ENCODE results near the gene LYPD6B.

Gene LYPD6B, protein sequence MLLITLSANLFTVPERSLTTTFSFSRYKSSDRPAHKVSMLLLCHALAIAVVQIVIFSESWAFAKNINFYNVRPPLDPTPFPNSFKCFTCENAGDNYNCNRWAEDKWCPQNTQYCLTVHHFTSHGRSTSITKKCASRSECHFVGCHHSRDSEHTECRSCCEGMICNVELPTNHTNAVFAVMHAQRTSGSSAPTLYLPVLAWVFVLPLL

DNA sequence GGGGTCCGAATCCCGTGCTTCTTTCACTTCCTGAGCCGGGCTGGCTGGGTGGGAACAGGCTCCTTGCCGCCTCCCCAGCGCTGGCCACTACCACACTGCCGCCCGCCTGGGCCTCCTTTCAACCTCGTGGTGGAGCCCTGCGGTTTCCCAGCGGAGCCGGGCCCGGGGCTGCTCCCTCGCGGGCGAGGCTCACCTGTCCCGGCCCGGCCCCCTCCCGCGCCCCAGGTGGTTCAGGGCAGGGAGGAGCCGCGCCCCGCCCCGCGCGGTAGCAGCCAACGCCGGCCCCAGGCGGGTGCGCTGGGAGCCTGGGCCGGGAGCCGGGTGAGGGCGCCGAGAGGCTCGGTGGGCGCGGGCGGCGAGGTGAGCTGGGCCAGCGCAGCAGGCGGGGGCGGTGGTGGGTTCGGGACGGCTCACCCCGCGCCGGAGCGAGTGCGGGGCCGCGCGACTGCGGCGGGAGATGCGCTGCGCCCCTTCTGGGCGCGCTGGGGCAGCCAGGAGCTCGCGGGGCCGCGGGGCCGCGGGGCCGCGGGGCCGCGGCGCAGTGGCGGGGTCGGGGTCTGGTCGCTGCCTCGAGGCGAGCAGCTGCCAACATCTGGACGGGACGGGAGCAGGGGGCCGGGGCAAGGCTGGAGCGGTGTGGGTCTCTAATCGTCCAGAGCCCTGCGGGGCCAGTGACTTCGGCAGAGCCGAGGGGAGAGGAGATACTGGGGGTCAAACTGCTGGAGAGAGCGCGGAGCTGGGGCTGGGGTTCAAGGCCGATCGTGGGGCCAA is at the start of gene LYPD6B:
TSS of gene LYPD6B (plus strand) at position 258 of the 771 bp plus-strand sequence. CDS start 92,250 bp downstream, outside the sequence.
- no peak for DNase-seq

DNA sequence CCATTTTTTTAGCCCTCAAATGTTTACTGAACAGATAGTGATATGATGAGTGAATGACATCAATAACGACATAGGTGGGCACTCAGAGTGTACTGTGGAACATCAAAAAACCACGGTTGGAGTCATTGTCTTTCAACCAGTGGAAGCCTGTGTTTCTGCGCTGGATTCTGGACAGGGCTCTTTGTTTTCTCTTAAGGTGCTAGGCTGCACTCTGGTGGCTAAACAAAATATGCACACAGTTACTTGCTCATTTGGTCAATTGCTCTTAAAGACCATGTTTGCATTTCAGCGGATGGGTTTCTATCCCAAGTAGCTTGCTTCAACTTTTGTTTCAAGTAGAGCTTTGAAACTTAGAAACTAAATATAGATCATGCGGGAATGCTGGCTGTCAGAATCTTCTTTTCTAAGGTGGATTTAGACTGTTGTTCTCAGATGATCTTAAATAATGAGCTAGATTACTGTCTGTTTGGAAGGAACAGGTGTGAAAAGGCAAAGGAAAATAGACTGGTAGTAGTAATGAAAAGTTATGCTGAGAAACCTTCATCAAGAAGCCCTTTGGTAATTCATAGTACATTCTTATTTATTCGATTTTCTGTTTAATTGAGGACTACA is 48.5 kb upstream of the LYPD6B start:
- DNase-seq = peak; percentile 39

DNA sequence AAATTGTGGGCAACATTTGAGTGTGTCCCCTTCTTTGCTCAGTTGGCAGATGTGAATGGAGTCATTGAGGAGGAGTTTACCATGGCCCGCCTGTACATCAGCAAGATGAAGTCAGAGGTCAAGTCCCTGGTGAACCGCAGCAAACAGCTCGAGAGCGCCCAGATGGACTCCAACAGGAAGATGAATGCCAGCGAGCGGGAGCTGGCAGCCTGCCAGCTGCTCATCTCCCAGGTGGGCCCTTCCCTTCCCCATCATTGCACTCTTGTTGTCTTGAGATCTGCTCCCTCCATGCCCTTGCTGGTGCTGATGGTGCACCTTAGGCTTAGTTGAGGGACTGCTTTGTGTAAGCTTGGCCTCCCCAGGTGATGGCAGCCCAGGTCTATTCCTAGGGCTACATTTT is 47.5 kb upstream of the LYPD6B start:
- no peak for DNase-seq

DNA sequence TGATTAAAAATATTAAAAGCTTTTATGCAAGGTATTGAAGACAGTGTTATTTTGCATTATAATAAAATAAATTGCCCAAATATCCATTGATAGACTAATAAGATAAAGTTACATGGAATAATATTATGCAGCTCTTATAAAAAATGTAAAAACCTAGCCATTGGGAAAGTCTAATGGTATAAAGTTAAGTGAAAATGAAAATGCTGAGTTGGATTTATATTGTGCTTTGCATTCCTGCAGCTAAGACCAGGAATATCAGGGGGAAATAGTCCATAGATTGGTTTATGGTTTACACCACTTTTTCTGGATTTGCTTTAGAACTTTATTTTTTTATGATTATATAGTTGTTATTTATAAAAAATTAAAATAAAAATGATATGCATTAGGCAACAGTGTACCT is 46.1 kb upstream of the LYPD6B start:
- no peak for DNase-seq

DNA sequence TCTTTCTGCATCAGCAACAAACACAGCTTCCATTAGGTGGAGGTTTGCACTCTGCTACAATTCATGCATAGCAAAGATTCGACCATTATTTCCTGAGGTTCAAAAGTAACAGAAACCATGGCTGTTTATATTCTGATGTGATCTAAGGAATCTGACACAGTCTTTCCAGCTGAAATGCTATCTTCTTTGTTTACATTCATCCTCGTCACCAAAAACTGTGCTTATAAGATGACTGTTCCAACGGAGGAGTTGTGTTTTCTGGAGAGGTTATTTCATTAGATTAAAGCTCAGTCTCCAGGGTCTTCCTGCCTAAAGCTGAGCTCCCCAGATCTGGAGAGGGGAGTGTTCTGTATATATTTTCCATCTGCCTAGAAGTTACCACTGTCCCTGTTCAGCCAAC is 45.1 kb upstream of the LYPD6B start:
- DNase-seq = no peak

DNA sequence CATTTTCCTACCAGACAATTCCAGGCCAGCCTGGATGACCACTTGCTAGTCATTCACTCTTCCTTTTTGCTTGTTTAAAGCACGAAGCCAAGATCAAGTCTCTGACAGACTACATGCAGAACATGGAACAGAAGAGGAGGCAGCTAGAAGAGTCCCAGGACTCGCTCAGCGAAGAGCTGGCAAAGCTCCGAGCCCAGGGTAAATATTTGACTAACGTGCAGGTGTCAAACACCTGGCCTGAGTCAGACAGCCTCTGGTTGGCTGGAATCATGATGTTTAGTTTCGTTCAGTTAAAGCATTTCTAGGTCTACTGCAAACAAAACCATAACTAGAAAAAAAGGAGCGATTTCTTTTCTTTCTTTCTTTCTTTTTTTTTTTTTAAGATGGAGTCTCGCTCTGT is 44.2 kb upstream of the LYPD6B start:
- DNase-seq = no peak

DNA sequence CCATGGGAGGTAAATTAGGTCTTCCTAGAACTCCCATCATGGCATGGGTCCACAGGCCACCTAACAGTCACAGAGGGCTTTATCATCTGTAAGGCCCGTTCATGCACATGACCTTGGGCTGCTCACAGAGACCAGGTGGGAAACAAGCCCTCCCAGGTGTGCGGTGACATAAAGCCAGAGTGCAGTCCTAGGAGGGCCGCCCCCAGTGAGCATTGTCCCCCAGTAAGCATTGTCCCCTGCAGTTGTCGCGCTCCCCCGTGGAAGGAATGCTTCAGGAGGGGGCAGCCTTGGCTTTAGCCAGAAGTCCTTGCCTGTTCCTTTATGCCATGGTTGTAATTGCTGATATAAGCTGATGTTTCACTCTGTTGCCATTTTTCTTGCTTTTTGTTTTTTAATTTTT is 41.7 kb upstream of the LYPD6B start:
- DNase-seq = no peak

DNA sequence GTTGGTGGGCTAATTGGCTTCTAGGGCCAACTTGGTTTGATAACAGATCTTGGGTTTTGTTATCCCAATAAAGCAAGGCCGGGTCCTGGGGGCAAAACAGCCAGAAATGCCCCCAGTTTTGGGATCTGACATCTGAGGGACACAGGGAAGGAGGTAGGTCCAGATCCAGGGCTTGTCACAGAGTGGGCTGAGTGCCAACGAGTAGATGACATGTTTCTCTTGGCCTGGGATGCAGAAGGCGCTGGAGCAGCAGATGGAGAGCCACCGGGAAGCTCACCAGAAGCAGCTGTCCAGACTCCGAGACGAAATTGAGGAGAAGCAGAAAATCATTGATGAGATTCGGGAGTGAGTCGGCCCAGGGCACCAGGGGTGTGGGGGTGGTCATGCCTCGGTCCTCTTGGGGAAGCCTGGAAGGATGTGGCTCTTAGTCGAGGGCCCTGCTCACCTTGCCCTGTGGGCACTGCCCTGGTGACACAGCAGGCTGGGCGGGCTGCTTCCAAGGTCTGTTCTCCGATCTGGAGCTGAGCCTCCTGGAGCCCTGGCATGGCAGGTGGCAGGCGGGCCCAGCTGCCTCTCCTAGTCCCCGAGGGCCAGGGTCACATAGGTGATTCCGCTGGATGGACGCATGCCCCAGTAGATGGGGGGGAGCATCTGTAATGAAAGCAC is 40.2 kb upstream of the LYPD6B start:
- no peak for DNase-seq

DNA sequence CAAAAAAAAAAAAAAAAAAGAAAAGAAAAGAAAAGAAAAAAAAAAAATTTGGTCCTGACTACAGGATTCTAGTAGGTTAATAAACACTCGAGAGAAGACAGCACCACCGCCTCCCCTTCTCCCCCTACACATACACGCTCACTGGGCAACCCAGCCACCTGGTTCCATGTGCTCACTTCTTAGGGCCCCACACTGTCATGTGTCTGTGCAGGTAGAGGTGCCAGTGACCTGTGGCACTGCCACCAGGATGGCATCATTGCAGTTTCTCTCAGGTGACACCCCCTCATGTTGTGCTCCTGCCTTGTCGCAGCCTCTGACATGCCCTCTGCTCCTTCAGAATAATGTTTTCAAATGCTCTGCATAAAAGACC is 39.7 kb upstream of the LYPD6B start:
- DNase-seq = no peak

DNA sequence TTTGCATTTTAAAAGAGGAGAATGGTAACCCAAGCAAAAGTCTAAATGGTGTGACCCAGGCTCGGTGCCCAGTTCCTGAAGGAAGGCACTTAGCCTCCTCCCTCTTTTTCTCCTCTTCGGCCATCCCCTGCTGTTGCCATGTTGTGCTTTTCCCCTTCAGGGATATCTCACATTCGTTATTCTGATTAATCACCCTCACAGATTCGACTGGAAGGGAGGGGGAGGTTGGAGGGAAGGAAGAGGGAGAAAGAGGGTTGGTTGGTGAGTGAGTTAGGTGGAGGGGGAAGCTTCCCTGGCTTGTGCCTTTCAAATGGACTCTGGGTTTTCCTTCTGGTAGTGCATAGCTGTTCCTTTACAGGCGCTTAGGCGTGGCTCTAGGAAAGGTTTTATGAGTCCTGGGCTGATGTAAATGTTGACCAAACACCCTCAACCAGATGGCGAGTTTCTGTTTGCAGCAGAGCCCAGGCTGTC is 39.0 kb upstream of the LYPD6B start:
- DNase-seq = no peak

DNA sequence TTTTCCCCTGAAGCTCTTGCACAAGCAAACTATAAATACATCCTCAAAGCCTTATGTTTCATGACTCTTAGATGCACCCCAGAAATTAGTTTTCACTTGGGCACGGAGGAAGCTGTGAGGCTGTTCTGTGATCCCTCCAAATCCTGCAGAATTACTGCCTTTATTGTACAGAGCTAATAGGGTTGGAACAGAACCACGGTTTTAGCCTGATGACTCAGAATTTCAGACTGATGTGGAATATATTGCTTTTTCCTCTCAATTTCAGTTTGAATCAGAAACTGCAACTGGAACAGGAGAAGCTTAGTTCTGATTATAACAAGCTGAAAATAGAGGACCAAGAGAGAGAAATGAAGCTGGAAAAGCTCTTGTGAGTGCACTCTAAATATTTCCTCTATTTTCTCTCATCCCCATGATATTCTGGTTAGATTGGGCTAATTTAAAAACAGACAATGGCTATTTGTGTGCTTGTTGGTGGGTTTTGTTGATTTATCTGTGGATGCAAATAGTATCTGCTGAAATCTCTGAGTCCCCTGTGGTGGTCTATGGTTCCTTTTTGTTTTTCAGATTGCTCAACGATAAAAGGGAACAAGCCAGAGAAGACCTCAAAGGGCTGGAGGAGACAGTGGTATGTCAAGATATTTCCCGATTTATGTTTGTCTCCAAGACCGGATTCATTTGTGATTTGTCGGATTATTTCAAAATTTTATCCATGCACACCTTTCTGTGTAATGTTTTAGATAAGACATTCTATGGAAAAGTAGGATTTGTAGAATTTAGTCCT is 38.2 kb upstream of the LYPD6B start:
- DNase-seq = no peak

DNA sequence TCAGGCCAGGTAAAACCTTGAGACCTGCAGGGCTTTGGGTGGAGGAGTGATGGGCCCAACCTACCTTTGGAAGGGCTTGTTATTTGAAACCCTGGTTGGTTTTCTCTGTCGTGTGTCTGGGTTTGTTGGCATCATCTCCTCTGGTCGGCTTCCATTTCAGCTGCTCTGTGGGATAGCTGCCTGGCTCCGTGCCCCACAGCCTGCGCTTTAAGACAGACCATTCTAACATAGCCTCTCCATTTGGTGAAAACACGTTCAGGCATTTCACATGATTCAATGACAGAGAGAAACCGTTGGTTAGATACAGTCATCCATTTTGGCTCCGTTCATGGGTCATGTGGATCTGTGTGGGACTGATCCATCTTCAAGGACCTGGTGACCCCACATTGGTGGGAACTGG is 37.0 kb upstream of the LYPD6B start:
- DNase-seq = no peak

DNA sequence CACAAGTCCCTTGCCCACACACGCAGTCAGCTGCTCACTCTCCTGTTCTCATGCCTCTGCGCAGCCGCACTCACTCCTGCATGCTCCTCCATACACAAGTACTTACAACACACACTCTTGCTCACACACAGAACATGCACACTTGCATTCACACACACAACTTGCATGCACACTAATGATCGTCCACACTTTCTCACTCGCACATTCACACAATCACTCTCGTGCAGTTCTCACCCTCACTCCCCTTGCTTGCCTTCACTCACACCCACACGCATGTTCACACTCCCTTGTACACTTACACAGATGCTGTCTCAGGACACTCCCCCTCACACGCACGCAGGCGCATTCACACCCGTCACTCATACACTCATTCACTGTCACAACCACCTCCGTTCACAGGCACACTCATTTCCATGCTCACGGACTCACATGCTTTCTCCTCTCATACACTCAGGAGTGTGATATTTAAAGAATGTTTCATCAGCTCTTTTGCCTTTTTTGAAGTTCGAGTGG is 36.1 kb upstream of the LYPD6B start:
- DNase-seq = no peak

DNA sequence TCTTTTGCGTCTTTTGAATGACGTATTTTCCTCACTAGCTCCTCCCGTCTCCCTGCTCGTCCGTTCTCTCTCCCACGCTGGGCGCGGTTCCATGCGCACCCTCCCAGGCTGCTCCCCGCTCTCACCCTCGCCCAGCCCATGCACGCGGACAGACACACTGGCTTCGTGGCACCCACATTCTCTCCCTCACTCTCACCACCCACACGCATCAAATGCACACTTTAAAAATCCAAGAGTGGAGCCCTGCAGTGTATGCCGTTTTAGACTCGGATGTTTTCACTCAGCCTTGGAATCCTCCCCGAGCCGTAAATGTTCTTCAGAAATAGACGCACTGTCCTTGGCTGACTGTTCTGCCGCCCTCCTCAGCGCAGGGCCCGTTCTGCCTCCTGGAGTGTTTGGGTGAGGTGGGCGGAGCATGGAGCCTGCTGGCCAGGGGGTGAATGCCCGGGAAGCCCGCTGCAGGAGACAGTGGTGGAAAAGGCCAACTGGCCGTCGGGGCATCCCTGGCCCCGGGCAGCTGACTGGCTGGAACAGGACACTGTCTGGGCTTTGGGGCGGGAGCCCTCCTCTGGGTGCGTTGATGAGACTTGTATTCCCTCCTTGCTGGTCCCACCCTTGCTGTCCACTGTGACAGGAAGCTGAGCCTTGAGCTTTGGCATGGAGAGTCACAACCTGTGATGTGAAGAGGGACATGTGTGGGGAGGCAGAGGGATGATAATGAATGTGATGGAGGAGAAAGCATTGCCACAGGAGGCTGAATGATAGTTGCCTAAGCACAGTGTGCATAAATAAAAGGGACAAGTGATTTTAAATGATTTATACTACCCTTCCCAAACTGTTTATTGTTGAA is 35.4 kb upstream of the LYPD6B start:
- DNase-seq = no peak

DNA sequence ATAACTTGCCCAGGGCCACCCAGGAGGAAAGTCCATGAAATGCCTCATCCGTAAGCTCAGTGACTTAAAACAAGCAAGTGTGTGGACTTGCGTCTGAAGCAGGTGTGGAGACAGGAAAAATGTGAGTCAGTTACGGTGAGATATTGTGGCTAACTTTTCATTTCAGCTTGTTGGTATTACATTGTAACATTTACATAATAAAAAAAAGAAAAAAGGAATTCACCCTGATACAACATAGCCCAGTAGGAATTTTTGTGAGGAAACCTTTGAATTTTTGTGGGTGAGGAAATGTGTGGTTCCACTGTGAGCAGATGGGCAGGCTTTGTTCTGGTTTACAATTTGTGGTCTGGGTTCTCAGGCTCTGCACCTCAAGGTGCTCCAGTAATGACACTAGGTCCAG is 33.7 kb upstream of the LYPD6B start:
- DNase-seq = no peak

DNA sequence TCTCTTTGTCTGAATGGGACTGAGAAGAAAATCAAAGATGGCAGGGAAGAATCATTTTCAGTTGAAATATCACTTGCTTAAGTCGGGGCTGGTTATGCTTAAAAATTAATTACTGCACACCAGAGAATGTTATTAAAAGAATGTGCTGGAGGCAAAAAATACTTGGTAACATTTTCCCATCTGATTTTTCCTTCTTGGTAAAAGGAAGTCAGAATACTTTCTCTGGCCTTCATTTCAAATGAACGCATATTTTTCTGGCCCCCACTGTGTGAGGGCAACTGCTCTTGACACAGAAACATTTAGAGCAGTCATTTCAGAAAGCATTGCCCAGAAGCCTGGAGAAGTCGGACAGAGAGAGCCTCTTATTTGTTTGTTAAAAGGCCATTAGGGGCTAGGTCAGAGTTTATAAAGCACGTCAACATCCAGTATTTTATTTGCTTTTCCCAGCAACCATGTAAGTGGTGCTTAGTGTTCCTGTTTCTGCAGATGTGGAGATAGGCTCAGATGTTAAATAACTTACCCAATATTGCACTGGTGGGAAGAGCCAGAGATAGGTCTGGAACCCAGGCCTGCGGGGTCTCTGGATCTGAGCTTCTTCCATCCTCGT is 32.9 kb upstream of the LYPD6B start:
- DNase-seq = no peak

DNA sequence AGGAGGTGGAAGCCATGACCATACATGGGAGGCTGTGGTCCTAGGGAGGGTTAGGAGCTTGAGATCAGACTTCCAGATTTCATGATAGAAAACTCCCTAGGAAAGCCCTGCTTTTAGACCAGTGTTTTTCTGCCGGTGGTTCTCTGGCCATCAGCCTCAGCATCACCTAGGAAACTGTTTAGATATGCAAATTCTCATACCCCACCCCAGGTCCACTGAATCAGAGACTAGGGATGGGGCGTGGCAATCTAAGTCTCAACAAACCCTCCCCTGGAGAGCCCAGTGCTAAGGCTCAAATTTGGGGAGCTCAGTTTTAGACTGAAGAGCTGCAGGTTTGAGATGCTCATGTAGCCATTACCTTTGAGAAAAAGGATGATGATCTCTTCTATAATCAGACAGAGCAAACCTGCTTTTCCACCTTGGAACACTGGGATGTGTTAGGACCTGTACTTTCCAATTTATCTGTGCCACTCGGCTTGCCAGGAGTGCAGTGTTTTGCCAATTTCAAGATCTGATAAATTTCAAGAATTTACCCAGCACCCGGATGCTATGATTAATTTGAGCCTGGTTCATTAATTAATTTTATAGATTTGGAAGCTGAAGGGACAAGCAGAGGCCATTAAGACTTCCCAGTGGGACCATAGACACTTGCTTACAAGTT is 31.5 kb upstream of the LYPD6B start:
- DNase-seq = no peak

DNA sequence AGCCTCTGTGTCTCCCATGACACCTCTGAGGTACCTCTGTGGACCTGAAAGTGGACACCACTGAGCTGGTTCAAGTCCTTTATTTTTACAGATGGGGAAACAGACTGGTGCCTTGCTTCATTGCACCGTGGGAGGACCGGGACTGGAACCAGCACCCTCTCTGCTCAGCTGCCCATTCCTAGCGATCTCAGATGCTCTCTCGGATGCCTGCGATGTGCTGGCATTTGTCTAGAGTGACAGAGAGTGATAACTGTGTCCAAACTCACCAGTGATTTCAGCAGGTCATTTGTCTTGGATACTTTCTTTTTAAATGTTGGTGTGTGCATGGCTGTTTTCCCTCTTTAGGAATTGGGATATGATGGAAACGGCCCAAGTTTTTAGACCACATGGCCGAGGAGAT is 30.1 kb upstream of the LYPD6B start:
- DNase-seq = no peak

DNA sequence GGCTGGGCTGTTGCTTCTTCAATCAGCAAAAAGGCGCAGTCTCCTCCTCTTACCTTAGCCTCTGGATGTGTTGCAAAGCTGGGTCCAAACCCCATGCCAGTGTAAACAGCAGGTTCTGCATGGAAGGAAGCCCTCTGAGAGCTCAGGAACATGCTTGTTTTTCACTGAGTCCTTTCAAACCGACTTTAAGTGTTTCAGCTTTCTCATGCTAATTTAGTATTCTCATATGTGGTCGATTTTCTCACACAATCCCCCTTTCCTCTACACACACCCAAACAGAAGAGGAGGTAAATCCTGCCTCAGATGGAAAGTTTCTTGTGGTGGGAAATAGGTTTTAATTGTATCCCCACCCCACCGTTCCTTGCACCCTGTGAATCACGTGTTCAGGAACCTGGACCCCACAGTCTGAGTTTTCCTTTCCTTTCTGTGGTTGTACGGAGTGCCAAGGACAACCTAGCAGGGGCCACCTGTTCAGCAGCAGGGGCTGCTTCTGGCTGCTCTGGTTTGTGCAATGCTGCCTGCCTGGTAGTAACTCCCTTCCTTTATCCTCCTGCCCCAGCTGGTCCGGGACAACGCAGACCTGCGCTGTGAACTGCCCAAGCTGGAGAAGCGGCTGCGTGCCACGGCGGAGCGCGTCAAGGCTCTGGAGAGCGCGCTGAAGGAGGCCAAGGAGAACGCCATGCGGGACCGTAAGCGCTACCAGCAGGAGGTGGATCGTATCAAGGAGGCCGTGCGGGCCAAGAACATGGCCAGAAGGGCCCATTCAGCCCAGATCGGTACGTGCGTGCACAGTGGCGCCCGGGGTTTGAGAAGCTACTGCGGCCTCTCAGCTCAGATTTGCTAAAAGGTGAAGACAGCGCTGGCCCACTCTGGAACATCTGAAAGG is 28.7 kb upstream of the LYPD6B start:
- DNase-seq = no peak

DNA sequence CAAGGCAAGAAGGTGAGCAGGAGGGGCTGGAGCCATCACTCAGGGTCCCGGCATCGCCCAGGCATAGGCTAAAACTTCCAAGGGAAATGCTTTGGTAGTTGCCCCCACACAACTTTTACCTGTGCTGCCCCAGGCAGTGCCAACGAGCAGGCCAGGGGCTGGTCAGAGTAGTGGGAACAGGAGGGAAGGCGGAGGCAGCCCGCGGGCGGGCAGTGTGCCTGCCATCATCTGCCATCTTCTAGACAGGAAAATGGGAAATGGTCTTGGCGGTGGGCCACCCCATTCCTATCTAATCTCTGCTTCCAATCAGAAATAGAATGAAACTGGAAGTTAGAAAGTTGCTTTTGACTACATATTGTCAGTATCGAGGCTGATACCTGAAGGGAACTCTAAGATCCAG is 26.0 kb upstream of the LYPD6B start:
- no peak for DNase-seq
